Measurements from ENCODE around the gene CMTM1.
"Not testable (repeated sequence)": the region's sequence is repeated elsewhere in the genome, so short reads cannot be mapped to it uniquely, and the experiment has no call there.

CMTM1 gene

GRCh38 chr16:66562986-66563385 lies 3.3 kb upstream of the CMTM1 start:
- DNase-seq = peak in 1 of 5 experiments; percentile 69

DNA sequence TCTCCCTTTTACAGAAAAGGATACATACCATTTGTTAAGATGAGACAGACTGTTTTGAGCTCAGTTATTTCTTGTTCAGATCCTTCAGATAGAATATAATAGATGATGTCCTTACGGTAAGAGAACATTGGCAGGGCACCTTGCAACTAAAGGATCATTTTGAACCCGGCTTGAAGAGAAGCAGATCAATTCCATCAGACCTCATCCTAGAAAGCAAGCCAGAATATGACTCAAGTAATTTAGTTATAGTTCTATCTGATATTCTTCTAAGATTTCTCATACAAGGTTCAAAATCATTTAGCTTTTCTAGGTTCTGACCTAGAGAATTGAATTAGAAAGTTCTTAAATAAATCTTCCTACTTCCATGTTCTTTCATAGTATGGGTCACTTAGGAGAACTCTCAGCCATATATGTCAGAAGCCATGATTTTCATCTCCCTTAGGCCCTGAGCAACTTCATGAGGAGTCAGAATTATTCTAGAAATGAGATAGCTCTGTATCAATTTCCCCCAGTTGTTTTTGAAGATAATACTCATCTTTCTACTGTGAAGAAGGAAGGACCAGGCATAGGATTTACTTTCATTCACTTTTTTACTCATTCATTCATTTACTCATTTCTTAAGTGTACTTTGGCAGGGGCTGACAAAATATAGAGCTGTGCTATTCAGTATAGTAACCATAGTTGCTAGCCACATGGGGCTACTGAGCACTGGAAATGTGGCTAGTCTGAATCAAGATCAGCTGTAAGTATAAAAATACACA lies 2.5 kb upstream of the CMTM1 start:
- DNase-seq = peak in 1 of 5 experiments; percentile 68

- DNase-seq = not testable (repeated sequence)
These were observed 1.0 kb downstream of the CMTM1 start for GRCh38 chr16:66567270-66567669.

- no peak for DNase-seq
These were observed 2.1 kb downstream of the CMTM1 start for GRCh38 chr16:66568355-66568754.

DNA sequence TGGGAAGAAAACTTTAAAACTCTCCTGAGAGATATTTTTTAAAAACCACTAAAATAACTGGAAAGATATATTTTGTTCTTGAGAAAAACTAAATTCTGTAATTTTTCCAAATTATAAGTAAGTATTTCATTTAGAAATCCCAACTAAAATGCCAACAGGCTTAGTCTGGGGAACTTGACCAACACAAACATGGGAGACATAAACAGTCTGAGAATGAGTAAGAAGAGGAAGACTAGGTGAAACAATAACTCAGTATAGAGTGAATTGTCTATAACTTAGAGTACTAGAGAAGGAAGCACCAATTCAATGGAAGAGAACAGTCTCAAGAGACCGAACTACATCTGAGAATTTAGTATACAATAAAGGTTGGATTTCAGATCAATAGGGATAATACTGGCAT lies 2.9 kb downstream of the CMTM1 start:
- no peak for DNase-seq

DNA sequence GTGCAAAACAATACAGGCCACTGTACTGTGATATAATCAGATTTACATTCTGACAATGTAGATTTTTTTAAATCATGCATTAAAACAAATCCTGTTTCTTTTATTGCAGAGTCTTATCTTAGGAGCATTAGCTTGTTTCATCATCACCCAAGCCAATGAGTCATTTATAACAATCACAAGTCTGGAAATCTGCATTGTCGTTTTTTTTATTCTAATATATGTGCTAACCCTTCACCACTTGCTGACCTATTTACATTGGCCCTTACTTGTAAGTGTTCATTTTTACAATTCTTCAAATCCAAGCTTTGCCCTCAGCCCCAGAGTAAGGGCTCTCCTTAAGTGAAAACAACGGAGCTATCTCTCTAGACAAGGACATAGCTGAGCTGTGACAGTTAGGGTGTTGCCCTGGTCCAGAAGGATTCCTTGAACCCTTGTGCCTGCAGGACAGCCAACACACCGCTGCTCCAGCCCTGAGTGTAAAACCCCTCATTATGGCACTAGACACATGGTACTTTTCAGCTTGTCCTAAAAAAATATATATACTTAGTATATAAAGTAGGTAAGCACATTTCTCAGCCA lies 3.7 kb downstream of the CMTM1 start:
- DNase-seq = no peak

GRCh38 chr16:66572356-66572755 lies 6.1 kb downstream of the CMTM1 start:
- DNase-seq = no peak

GRCh38 chr16:66574081-66574480 lies 7.8 kb downstream of the CMTM1 start:
- no peak for DNase-seq

GRCh38 chr16:66574531-66574930 lies 8.3 kb downstream of the CMTM1 start:
- no peak for DNase-seq

- no peak for DNase-seq
These were observed 8.8 kb downstream of the CMTM1 start for GRCh38 chr16:66575060-66575459.

DNA sequence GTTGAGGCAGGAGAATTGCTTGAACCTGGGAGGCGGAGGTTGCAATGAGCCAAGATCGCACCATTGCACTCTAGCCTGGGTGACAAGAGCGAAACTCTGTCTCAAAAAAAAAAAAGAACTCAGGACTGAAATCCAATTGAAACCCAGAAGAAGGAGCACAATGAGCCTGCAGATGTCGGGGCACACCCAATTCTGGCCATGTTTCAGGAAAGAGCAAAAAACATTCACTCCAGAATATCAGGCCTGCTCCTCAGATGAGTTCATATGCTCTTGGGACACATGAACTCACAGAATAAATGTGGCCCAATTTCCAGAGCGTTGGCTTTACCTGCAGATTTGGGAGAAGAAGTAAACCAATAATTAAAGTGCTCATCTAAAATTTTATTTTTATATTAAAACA lies 10.1 kb downstream of the CMTM1 start:
- no peak for DNase-seq

DNA sequence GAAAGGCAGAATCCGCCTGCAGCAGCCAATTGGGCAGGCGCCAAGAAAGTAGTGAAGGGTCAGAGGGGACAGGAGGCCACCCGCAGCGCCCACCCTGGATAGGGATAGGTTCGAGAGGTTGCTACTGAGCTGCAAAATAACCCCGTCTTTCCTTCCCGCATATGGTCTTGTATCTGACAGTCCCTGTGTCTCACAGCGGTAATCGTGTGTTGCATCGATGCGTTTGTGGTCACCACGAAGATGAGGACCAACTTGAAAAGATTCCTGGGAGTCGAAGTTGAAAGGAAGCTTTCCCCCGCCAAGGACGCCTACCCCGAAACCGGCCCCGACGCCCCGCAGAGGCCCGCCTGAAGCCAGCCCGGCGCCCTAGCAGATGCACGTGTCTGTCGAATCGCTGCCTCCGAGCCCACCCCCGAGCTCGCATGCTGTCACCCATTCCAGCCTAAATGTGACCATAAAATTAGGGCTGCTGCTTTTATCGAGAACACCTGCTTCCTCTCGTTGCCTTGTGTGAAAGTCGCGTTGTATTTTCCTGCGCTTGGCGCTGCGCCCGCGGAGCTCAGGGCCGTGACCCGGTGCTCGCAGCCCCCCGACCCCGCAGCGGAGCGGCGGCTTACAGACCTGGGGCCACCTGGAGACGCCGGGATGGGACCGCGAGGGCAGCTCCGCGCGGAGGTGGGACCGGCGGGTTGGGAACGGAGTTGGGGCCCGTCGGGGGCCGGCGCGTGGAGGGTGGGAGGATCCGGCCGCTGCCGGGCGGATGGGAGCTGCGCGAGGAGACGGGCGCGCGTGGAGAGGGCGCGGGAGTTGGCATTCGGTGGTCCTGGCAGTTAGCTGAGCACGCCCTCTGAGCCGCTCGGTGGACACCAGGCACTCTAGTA lies 12.7 kb downstream of the CMTM1 start, which contains the start of gene CMTM2:
Gene CMTM2 (plus strand): TSS at position 813 of the 881 bp plus-strand sequence. CDS start 145 bp downstream, outside the sequence.
- DNase-seq = no peak

- no peak for DNase-seq
These were observed 14.5 kb downstream of the CMTM1 start for GRCh38 chr16:66580605-66581209.

DNA sequence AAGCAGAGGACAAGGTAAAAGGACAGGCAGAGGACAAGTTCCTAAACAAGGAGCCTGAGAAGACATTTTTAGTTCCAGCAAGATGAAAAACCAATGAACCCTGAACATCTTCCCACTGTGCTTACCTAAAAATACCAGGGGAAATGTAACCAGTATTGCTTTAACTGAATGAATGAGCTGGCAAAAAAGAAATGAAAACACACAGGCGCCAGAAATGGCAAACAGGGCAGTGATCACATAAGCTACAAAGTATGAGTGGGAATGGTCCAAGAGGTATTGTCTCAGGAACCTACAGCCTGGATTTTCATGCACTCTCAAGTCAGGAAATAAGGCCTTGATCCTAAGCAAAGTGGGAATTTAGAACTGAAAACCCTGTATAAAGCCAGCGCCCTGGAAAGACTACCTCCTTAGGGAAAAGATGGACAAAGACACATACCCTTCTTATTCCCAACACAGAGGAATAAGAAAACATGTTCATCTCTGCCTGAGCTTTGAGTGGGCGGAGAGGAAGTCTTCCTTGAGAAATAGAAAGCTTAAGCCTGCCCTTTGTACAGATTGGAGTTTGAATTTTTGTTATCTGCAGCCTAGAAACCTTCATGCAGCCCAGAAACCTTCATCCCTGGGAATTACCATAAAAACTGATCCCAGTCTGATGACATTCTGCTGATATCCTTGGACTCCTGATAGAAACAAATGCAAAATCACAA lies 15.2 kb downstream of the CMTM1 start:
- no peak for DNase-seq

- no peak for DNase-seq
These were observed 19.4 kb downstream of the CMTM1 start for GRCh38 chr16:66585481-66586239.

DNA sequence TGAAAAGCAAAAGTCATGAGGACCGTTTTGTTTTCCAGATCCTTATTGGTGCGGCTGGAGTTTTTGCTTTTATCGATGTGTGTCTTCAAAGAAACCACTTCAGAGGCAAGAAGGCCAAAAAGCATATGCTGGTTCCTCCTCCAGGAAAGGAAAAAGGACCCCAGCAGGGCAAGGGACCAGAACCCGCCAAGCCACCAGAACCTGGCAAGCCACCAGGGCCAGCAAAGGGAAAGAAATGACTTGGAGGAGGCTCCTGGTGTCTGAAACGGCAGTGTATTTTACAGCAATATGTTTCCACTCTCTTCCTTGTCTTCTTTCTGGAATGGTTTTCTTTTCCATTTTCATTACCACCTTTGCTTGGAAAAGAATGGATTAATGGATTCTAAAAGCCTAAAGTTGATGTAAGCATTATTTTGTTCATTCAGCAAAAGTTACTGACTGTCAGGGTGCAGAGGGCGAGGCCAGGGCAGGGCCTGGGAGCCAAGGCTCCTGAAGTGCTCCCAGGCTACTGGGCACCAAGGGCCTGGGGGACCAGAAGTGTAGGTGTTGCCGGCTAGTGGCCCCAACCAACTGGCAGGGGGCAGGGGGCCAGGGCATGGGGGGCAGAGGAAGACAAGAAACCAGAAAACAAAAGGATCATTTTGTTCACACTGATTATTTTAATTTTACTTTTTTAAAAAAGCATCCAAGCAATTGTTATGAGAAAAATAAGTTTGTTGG lies 21.8 kb downstream of the CMTM1 start:
- DNase-seq = no peak

- peak in 4 of 5 experiments; percentile 35 to 90 (median 56) for DNase-seq
These were observed 22.9 kb downstream of the CMTM1 start for GRCh38 chr16:66588981-66589713.

DNA sequence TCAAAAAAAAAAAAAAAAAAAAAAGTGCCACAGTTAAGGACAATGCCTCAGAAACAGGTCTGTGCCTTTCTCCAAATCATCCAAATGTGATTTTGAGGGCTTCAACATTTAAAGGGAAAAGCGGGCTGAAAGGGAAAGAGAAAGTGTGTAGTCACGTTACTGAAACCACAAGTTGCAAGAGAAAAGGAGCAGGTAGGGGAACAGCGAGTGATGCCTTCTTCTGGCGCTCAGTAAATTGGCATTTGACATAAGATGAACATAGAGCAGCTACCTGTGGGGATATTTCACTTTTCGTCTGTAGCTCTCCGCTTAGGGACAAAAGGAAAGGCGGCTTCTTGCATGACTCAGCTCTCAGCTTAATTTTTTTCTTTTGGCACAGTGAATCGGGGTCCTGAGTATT lies 24.1 kb downstream of the CMTM1 start:
- DNase-seq = peak in 2 of 5 experiments; percentile 36 to 80

DNA sequence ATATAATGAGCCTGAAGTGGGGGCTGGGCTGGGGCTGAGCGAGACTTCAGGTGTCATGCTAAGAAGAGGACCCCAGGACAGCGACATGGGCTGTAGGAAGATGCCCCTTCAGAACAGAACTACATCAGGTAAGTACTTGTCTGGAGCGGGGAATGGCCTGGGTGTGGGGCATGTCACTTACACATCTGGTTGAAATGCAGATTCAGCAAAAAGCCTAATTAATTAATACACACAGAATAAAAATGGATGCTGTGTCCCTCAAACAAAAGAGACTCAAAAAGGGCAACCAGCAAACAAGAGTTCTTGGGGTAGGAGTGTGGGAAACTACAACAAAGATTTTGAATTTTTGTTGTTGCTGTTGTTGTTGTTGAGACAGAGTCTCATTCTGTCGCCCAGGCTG lies 24.8 kb downstream of the CMTM1 start:
- no peak for DNase-seq

- no peak for DNase-seq
These were observed 26.0 kb downstream of the CMTM1 start for GRCh38 chr16:66592241-66592640.

Measured in T-helper 2 cell (primary cell).